HG02981 (cell line): ENCODE results near the gene NUAK1.
"Not testable (repeated sequence)": the region's sequence is repeated elsewhere in the genome, so short reads cannot be mapped to it uniquely, and the experiment has no call there.

Experiments used
- ATAC-seq: cut with Tn5 transposase; IDR thresholded peaks from one replicate; pipeline ENCODE4 v1.9.1; 2021; ENCODE audit warnings: mild to moderate bottlenecking, moderate library complexity; ENCODE audit not compliant: unreplicated experiment

NUAK1 gene

GRCh38 chr12:106039242-106039641 is 99.5 kb downstream of the NUAK1 start:
- no peak for ATAC-seq

DNA sequence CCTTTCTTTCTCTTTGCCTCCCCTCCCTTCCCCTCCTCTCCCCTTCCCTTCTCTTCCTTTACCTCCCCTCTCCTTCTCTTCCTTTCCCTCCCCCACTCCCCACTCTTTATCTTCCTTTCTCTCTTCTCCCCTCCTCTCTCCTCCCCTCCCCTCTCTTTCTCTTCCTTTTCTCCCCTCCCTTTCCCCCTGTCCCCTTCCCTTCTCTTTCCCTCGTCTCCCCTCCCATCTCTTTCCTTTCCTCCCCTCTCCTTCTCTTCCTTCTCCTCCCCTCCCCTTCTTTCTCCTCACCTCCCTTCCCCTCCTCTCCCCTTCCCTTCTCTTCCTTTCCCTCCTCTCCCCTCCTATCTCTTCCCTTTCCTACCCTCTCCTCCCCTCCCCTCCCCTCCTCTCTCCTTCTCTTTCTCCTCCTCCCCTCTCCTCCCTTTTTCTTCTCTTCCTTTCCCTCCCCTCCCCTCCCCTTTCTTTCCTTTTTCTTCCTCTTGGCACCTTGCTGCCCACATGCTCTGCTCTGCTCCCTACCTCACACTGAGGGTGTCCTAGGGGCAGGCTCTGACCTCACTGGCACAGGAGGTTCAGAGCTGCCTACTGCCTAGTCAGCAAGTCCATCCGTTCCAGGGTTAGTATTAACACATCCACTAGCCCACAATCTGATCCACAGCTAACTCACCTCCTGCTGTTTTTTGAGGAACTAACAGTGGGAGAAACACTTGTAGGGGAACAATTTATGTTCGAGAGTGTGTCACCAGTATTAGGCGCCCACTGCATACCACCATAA is 101.0 kb downstream of the NUAK1 start:
- no peak for ATAC-seq

GRCh38 chr12:106035421-106035820 is 103.3 kb downstream of the NUAK1 start:
- ATAC-seq = no peak

GRCh38 chr12:106034316-106034715 is 104.4 kb downstream of the NUAK1 start:
- ATAC-seq = no peak

DNA sequence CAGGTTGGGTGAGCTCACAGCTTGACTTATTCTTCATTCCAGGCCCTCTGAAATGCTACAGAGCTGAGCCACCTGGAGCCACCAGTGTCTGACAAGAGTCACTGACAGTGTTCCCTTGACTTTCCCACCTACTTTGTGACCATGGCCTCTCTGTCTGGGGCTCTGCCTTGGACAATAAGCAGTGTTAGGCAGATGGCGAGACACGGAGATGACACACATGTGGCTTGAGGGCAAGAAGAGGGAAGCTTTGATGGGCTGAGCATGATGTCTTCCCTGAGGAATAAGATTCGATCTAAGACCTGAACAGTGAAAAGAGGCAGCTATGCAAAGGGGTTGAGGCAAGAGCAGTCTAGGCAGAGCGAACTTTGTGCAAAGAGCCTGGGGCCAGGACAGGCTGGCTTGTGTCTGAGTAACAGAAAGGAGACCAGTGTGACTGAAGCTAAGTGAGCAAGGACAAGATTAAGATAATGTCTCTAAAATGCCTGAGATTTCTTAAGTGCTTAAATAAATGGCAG is 105.5 kb downstream of the NUAK1 start:
- no peak for ATAC-seq

- ATAC-seq = no peak
Observed at GRCh38 chr12:106032623-106032925, 106.2 kb downstream of the NUAK1 start.

GRCh38 chr12:106031761-106032622 is 106.8 kb downstream of the NUAK1 start:
- no peak for ATAC-seq

DNA sequence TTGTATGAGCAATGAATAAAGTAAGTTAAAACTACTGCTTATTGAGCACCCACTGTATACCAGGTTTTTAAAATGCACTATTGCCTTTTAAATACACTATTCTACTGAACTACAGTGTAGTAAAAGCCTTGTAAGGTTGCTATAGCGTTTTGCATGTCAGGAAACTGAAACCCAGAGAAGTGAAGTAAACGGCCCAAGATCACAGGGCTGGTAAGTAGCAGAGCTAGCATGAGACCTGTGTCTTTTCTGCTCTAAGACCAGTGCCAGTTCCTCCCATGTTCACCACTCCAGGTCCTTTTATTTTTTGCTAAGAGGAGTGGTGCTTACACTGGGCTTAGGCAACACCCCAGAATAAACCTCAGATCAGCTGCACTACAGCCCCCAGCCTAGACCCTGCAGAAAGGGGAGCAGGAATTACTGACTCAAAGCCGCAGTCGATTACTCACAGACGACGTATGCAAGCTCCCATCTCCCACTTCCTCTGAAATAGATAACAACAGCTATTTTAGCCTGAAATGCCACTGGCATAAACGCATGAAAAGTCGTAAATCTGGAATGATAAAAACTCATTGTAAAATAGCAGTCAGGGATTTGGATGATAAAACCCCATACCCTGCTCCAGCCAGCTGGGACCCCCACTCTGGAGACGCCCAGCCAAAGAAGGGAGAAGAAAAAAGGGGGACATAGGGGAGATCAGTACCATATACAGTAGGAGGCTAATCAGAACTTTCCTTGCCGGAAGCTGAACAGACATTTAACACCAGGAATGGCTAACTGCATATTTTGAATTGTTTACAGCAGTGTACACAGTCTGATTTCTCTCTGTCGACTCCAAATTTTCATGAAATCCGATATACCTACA is 108.3 kb downstream of the NUAK1 start:
- ATAC-seq = no peak

DNA sequence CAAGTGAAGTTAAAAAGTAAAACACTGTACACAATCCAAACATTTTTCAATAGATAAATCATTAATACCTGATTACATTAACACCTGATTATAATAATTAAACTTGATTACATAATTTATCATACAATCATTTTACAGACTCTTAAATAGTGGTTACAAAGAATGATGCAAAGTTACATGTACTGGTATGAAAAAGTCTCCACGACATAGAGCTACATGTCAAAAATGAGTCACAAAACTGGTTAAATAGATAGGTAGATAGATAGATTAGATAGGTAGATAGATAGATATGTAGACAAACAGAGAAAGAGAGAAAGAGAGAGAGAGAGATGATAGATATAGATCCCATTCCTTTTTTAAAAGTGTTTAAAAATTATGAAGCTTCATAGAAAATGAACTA is 109.2 kb downstream of the NUAK1 start:
- ATAC-seq = no peak

DNA sequence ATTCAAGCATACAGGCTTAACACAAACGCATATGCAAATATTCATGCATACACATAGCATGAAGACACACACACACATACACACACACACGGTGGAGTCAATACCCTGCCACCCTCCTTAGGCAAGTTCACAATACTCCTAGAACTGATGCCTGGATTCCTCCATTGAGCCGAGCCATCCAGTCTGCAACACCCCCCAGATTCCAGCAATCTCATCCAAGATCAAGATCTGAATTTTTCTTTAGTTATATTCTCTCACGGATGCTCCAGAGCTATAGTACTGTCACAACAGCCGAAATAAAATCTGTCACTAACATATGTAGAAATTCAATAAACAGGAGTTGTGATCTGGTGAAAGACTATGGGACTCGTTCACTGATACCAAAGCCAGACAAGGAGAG is 110.8 kb downstream of the NUAK1 start:
- no peak for ATAC-seq

DNA sequence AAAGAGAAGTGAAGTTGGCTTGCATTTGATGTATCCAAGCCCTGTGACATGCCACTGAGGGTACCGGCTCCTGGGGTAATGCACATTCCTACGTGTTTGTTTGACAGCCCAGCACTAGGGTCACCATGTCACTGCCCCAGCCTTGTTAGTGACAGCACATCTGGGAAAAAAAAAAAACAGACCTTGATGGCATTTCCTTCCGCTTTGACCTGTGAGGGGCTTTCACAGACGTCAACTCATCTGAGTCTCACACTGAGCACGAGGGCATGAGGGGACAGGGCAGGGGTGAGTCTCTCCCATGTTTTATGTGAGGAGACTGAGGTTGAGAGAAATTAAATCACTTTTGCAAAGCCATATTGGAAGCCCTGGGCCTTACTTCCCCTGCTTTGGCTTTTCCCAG is 111.5 kb downstream of the NUAK1 start:
- ATAC-seq = no peak

- ATAC-seq = no peak
Observed at GRCh38 chr12:106025129-106025528, 113.6 kb downstream of the NUAK1 start.

DNA sequence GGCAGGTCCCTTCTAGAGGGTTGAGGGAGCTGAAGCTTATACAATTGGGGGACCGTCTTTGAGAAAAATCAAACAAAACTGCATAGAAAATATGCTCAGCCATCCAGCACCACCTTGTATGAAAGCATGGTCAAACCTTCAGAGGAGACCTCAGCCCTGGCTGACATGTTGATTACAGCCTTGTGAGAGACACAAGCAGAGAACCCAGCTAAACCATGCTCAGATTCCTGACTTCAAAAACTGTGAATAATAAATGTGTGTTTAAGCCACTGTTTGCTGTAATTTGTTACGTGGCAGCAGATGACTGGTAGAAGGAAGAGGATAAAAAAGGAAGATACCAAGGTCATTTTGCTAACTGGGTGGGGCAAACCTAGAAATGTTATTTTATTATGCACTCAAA is 115.7 kb downstream of the NUAK1 start:
- ATAC-seq = no peak

DNA sequence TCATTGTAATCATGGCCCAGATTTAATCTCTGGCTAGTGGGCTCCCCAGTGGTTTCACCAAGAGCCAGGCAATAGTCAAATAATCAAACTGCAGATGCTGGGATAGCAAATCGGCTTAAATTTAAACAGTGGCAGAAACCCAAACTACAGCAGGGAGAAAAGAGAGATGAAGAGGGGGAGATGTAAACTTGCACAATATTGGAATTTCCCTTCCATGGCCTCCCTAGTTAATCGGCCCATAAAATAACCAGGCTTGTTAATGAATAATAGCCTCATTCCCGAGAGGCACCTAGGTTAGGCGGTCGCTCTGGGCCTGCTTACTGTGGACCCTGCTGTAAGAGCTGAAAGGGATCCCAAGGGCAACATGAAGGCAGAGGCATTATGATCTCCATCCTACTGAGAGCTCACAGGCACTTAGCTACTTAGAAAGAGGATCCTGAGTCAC is 116.2 kb downstream of the NUAK1 start:
- ATAC-seq = no peak

GRCh38 chr12:106021516-106021915 is 117.2 kb downstream of the NUAK1 start:
- ATAC-seq = no peak

DNA sequence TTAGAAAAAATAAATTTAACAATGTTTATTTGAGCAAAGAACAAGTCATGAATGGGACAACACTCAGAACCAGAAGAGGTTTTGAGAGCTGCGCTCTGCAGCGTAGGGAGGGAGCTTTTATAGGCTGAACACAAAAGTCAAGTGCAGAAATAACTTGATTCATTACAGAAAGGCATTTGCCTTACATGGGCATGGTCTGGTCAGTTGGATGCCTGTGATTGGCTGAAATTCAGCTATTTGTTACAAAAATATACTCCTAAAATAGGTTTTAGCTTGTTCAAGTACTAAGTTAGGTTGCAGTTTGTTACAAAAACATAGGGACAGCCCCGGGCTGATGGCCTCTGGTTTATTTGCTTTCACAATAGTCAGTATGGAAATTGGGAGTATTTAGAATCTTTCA is 118.0 kb downstream of the NUAK1 start:
- no peak for ATAC-seq

DNA sequence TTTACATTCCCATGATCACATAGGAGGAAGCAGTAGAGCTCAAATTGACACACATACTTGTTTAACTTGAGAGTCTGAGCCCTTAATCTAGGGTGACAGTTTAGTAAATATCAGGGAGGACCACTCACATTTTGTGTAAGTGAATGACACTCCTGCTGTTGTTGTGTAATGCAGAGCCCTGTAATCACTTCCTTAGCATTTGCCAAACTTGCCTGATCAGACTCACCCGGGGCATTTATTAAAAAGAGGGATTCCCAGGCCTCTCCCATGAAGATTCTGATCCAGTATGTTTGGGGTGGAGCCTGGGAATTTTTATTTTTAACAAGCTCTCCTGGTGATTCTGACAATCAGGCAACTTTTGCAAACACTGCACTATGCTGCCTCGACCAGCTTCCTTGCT is 119.6 kb downstream of the NUAK1 start:
- no peak for ATAC-seq

- no peak for ATAC-seq
Observed at GRCh38 chr12:106018286-106018685, 120.5 kb downstream of the NUAK1 start.

GRCh38 chr12:106016601-106017278 is 122.0 kb downstream of the NUAK1 start:
- ATAC-seq = not testable (repeated sequence)

GRCh38 chr12:106015646-106016045 is 123.1 kb downstream of the NUAK1 start:
- no peak for ATAC-seq

- no peak for ATAC-seq
Observed at GRCh38 chr12:106013941-106014340, 124.8 kb downstream of the NUAK1 start.
